Loucy (cell line): ENCODE results near the gene GSTO1.

Source experiments
- H2AFZ ChIP-seq: fragments of 200-600 bp; sonication (generic); 2 replicates; pipeline ENCODE4 v1.6.0; 2016; ENCODE audit warnings: antibody characterized with exemption, mild to moderate bottlenecking, low read length, moderate library complexity
- H3F3A ChIP-seq: fragments of 200-600 bp; 2 replicates; pipeline ENCODE4 v1.6.0; 2016; ENCODE audit warnings: antibody characterized with exemption, low read depth, mild to moderate bottlenecking
- H3K27me3 ChIP-seq: fragments of 200-600 bp; sonication (generic); 2 replicates; pipeline ENCODE4 v1.6.1; 2014; ENCODE audit warnings: low read length, mild to moderate bottlenecking; ENCODE audit not compliant: insufficient read depth, poor library complexity, severe bottlenecking
- H3K36me3 ChIP-seq: fragments of 200-600 bp; sonication (generic); 2 replicates; pipeline ENCODE4 v1.6.1; 2016; ENCODE audit warnings: low read length; ENCODE audit not compliant: insufficient read depth
- H3K4me1 ChIP-seq: fragments of 200-600 bp; sonication (generic); 2 replicates; pipeline ENCODE4 v1.5.1; 2014; ENCODE audit warnings: low read length, mild to moderate bottlenecking; ENCODE audit not compliant: insufficient read depth, poor library complexity, severe bottlenecking
- H3K4me2 ChIP-seq: fragments of 200-600 bp; sonication (generic); 2 replicates; pipeline ENCODE4 v1.6.0; 2014; ENCODE audit warnings: antibody characterized with exemption, low read length, low read depth, mild to moderate bottlenecking; ENCODE audit not compliant: poor library complexity, severe bottlenecking
- H3K4me3 ChIP-seq: fragments of 200-600 bp; sonication (generic); 2 replicates; pipeline ENCODE4 v1.5.1; 2014; ENCODE audit warnings: low read length, mild to moderate bottlenecking, mixed read lengths; ENCODE audit not compliant: poor library complexity, severe bottlenecking
- H3K79me2 ChIP-seq: fragments of 200-600 bp; sonication (generic); 2 replicates; pipeline ENCODE4 v1.6.1; 2014; ENCODE audit warnings: low read length; ENCODE audit not compliant: insufficient read depth
- H3K9ac ChIP-seq: fragments of 200-600 bp; sonication (generic); 2 replicates; pipeline ENCODE4 v1.6.0; 2014; ENCODE audit warnings: mild to moderate bottlenecking, low read depth, low read length, moderate library complexity; ENCODE audit not compliant: poor library complexity, severe bottlenecking
- H3K9me2 ChIP-seq: fragments of 200-600 bp; sonication (generic); replicated peaks from 2 replicates; pipeline ENCODE4 v1.6.1; 2016; ENCODE audit warnings: low read depth, low read length, mixed read lengths
- H3K9me3 ChIP-seq: fragments of 200-600 bp; sonication (generic); 2 replicates; pipeline ENCODE4 v1.6.1; 2014; ENCODE audit warnings: mild to moderate bottlenecking, antibody characterized with exemption, low read length, low read depth; ENCODE audit not compliant: insufficient read depth
- H4K20me1 ChIP-seq: fragments of 200-600 bp; sonication (generic); 2 replicates; pipeline ENCODE4 v1.6.0; 2014; ENCODE audit warnings: antibody characterized with exemption, low read length, mild to moderate bottlenecking; ENCODE audit not compliant: insufficient read depth, poor library complexity, severe bottlenecking
- EZH2phosphoT487 ChIP-seq: fragments of 200-600 bp; IDR thresholded peaks from 2 replicates; pipeline ENCODE4 v1.6.1; 2018; ENCODE audit warnings: antibody characterized with exemption, mild to moderate bottlenecking, moderate library complexity, borderline replicate concordance
- TF ChIP-seq, protein P1 (sequence below): fragments of 200-600 bp; sonication (generic); conservative IDR thresholded peaks from 2 replicates; pipeline ENCODE4 v1.5.1; 2014; ENCODE audit warnings: mild to moderate bottlenecking, antibody characterized with exemption, low read length

The GSTO1 gene

DNA sequence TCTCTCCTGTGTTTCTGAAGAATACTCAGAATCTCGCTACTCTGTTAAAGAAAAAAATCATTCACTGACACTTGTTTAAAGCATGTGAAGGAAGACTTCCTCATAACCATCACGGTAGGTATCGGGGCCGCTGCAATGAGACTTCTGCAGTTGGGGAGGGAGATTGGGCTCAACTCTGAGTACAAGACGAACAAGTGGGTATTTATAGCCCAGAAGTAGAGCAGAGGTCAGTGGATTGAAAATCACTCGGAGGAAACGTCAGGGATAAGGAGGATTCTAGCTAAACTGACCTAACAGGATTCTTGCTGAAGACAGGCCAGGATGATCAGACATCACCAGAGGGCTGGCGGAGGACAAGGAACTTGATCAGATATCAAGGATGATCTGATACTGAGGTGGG, 50.2 kb downstream of the GSTO1 start:
- peaks cover 15% of the 10 kb centered on the region for H3K4me1 ChIP-seq
- TF ChIP-seq EZH2phosphoT487 = no peak
- TF ChIP-seq, protein P1, sequence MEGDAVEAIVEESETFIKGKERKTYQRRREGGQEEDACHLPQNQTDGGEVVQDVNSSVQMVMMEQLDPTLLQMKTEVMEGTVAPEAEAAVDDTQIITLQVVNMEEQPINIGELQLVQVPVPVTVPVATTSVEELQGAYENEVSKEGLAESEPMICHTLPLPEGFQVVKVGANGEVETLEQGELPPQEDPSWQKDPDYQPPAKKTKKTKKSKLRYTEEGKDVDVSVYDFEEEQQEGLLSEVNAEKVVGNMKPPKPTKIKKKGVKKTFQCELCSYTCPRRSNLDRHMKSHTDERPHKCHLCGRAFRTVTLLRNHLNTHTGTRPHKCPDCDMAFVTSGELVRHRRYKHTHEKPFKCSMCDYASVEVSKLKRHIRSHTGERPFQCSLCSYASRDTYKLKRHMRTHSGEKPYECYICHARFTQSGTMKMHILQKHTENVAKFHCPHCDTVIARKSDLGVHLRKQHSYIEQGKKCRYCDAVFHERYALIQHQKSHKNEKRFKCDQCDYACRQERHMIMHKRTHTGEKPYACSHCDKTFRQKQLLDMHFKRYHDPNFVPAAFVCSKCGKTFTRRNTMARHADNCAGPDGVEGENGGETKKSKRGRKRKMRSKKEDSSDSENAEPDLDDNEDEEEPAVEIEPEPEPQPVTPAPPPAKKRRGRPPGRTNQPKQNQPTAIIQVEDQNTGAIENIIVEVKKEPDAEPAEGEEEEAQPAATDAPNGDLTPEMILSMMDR = no peak
- no peak overlapping the region for H3K4me3 ChIP-seq
- H4K20me1 ChIP-seq = peaks cover 6% of the 10 kb centered on the region
- no peak overlapping the region for H2AFZ ChIP-seq
- no peaks in the 10 kb centered on the region for H3K9me2 ChIP-seq
- H3K4me2 ChIP-seq = no peak overlapping the region
- no peaks in the 10 kb centered on the region for H3K9me3 ChIP-seq
- H3K27me3 ChIP-seq = no peaks in the 10 kb centered on the region
- H3K36me3 ChIP-seq = peaks cover 6% of the 10 kb centered on the region; the same call in 1 of the 2 replicates
- H3K9ac ChIP-seq = no peak overlapping the region
- H3F3A ChIP-seq = no peaks in the 10 kb centered on the region
- no peaks in the 10 kb centered on the region; the same call in 1 of the 2 replicates for H3K79me2 ChIP-seq

DNA sequence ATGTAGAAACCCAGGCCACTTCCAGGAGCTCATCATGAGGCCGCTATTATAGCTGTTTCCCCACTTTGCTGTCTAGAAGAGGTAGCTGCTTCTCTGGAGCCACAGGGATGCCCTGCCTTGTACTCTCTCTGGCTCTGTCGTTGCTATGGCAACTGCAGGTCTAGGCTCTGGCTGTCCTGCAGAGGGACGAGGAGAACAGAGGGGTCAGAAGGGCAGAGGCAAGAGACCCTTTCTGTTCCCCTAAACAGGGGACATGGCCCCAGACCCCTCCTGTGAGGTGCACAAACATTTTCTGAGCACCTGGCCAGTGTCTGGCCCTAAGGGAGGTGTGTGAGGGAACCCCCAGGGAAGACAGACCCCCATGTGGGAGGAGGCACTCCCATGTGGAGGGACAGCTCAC, 52.2 kb downstream of the GSTO1 start:
- Histone ChIP-seq H3K9me3 (no peaks in the 10 kb centered on the region), H3K4me3 (no peak overlapping the region), H3K4me2 (no peak overlapping the region), H3K79me2 (no peaks in the 10 kb centered on the region; the same call in 1 of the 2 replicates), H3K27me3 (no peaks in the 10 kb centered on the region), H4K20me1 (peaks cover 12% of the 10 kb centered on the region), H3K4me1 (peaks cover 12% of the 10 kb centered on the region), H3K9me2 (no peaks in the 10 kb centered on the region), H3K9ac (no peak overlapping the region), H2AFZ (no peak overlapping the region), H3K36me3 (peaks cover 26% of the 10 kb centered on the region; the same call in 1 of the 2 replicates), H3F3A (no peaks in the 10 kb centered on the region)
- TF ChIP-seq, protein P1 = no peak
- no peak for TF ChIP-seq EZH2phosphoT487

DNA sequence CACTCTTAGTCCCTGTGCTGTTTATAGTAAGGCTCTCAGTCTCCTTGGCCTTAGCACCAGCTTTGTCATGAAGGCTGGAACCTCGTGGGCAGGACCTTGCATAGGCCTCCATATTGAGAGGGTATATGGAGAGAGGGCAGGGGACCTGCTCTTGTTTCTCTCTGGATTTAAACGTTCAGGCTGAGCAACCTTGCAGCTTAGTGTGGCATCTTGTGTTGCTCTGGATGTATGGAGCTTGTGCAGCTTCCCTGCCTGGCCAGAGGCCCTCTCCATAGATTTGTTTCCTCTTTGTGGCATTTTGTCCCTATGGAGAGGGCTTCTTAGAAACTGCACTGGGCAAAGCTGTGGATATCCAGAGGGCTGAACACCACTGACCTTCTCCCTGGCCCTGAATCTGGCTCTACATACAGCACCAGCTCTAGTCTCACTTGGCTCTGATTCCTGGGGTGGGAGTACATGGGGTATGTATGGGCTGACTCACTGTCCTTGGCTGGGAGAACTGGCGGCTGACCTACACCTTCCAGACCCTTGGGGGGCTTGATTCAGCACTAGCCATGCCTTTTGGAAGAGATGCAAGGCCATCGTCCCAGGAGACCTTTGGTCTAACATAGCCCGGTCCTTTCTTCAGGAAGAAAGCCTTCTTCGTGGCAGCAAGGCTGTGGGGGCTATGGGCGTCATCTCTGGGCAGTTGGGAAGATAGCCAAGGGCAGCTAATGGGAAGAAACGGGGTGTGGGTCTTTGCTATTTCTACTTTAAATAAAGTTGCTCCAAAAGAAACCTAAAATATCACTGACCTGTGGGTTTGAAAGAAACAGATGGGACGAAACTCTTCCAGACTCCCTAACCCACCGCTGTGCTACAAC, 53.1 kb downstream of the GSTO1 start:
- no peaks in the 10 kb centered on the region for H3K9me3 ChIP-seq
- peaks cover 12% of the 10 kb centered on the region for H3K4me1 ChIP-seq
- H3F3A ChIP-seq = no peaks in the 10 kb centered on the region
- H3K4me2 ChIP-seq = no peak overlapping the region
- TF ChIP-seq, protein P1 = no peak
- H4K20me1 ChIP-seq = peaks cover 18% of the 10 kb centered on the region
- peaks cover 35% of the 10 kb centered on the region; the same call in 1 of the 2 replicates for H3K36me3 ChIP-seq
- H3K27me3 ChIP-seq = no peaks in the 10 kb centered on the region
- no peak overlapping the region for H2AFZ ChIP-seq
- H3K9ac ChIP-seq = no peak overlapping the region
- H3K4me3 ChIP-seq = no peak overlapping the region
- H3K79me2 ChIP-seq = peaks cover 6% of the 10 kb centered on the region; the same call in 1 of the 2 replicates
- H3K9me2 ChIP-seq = no peaks in the 10 kb centered on the region
